ENCODE data around the gene AGPAT1.
"Not testable (repeated sequence)": the region's sequence is repeated elsewhere in the genome, so short reads cannot be mapped to it uniquely, and the experiment has no call there.

Gene AGPAT1

GRCh38 chr6:32186151-32186840 is 10.4 kb upstream of the AGPAT1 start:
- DNase-seq (ENCODE audit: low spot score), result not testable (repeated sequence)

DNA sequence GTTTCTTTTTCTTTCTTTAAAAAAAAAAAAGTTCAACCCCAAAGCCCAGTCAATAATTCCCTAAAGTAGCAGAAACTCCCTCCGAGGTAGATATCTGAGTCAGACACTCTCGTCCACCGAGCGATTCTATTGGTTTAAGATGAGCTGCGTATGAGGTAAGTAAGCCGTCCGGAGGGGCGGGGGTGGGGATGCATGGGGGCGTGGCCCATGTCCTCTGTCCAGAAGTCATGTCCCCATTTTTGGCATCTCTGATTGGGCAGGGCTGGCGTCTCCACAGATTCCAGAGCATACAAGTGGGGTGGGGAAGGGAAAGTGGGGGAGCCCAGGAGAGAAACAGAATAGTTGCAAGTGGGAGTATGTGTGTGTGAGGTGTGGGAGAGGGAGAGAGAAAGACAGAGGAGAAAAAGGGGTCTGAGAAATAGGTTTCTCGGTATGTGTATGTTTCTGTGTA is 9.8 kb upstream of the AGPAT1 start:
- not testable (repeated sequence) for DNase-seq (ENCODE audit: low spot score)

DNA sequence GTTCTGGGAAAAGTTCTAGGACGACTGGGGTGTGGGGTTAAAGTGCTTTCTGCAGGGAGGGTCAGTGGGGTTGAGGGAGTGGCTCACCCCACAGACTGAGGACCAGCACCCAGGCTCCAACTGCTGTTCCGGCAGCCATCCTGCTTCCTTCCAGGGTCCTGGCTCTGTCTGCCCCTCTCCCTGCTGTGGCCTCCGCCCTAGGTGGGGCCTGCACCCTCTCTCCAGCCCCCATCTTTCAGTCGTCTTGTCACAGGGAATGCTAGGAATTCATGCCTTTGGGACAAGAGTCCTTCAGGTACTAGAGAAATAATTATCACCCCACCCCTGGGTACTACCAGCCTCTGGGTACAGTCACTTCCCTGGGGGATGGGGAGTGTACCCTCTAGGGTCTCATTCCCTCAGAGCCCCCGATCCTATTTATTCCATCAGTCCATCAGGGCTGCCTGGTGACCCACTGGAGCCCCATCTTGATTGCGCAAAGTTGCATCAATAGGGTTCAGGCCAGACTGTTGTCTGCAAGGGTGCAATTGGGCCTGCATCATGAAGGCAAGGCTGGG is 8.3 kb upstream of the AGPAT1 start, which contains the start of gene AGER:
TSS of gene AGER (minus strand) at position 170 of the 557 bp plus-strand sequence. CDS start at position 139, 31 bp downstream.
- DNase-seq (ENCODE audit: low spot score), result no peak

- no peak for DNase-seq (ENCODE audit: low spot score)
Measured at GRCh38 chr6:32183483-32184083, 7.7 kb upstream of the AGPAT1 start.

GRCh38 chr6:32183030-32183429 is 7.1 kb upstream of the AGPAT1 start:
- no peak for DNase-seq (ENCODE audit: low spot score)

DNA sequence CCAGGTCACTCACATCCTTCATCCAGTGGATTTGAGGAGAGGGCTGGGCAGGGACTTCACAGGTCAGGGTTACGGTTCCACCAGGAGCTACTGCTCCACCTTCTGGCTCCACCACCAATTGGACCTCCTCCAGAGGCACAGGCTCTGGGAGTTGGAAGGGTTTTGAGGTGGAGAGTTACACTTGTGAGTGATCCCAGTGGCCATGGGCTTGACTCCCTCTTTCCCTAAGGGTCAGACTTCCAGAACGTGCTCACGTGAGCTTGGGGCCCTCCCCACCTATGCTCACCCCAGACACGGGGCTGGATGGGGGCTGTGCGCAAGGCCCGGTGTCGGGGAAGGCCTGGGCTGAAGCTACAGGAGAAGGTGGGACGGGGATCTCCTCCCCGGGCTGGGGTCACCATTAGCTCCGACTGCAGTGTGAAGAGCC is 6.7 kb upstream of the AGPAT1 start:
- DNase-seq (ENCODE audit: low spot score), result no peak

- no peak for DNase-seq (ENCODE audit: low spot score)
Measured at GRCh38 chr6:32181915-32182529, 6.1 kb upstream of the AGPAT1 start.

DNA sequence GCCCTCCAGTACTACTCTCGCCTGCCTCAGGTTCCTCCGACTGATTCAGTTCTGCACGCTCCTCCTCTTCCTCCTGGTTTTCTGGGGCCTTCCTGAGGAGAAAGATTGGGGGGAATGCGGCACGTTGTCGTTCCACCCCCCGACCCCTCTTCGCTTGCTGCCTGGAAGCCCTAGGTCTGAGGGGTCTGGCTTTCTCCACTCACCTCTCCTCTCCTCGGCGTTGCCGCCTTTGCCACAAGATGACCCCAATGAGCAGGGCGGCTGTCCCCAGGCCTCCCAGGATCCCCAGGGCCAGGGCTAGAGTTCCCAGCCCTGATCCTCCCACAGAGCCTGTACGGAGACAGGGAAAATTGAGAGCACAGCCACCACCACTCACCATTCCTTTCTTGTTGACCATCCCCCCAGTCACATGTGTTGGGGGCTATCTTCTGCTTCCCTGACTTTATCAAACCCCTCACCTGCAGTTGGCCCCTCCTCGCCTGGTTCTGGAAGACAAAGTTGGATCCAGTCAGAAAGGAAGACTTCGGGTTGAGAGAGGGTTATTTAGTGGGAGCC is 5.3 kb upstream of the AGPAT1 start:
- no peak for DNase-seq (ENCODE audit: low spot score)

- DNase-seq (ENCODE audit: low spot score), result no peak
Measured at GRCh38 chr6:32179766-32180405, 4.0 kb upstream of the AGPAT1 start.

GRCh38 chr6:32178547-32179440 is 2.9 kb upstream of the AGPAT1 start:
- DNase-seq (ENCODE audit: low spot score), result no peak

- DNase-seq (ENCODE audit: low spot score), result peak; percentile 100
Measured at GRCh38 chr6:32177788-32178546, 2.1 kb upstream of the AGPAT1 start, which contains the start of gene RNF5. TSS of gene RNF5 (plus strand) at chr6:32178405. CDS start at chr6:32178512, 107 bp downstream.

DNA sequence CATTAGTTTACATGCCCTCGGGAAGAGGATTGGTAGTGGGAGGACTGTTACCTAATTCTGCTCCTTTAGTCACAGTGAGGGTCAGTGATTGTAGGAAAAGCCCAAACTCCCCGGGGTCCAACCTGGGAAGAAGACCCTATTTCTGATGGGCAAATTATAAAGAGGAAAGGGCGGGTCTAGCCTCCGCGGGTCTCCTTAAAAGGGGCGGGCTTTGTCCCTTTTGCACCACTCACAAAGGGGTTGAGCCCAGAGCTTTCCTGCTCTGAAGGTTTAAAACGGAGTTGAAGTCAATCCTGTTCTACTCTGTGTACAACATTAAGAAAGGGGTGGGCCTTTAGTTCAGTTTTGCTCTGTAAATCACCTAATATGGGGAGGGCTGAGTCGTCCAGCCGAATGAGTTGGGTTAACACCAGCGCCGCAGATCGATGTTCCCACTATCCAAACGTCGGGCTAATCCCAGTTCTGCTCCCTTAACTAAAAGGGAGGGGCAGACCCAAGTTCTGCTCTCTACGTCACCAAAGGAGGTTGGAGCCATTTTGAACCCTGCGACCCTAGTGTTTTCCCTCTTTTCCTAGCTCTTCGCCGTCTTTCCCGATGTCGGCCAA is 1.4 kb upstream of the AGPAT1 start:
- DNase-seq (ENCODE audit: low spot score), result no peak

- no peak for DNase-seq (ENCODE audit: low spot score)
Measured at GRCh38 chr6:32176476-32177182, 745 bp upstream of the AGPAT1 start.

DNA sequence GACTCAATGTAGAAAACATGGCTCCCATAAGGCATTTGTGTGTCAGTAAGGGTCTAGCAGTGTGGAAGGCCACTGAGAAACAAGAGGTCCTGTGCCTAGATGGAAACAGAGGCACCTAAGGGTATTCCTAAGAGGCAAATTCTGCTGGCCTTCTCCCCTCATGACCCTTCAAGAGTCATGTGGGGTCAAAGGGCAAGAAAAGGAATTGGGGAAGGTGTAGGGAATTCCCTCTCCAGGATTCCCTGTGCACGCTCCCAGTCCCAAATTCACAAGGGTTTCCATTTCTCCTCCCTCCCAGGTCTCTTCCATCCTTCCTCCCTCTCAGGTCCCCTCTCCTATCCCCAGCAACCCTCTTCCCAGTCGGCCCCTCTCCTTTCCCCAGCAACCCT is 568 bp downstream of the AGPAT1 start:
- DNase-seq (ENCODE audit: low spot score), result no peak

GRCh38 chr6:32174416-32174815 is 1.5 kb downstream of the AGPAT1 start:
- DNase-seq (ENCODE audit: low spot score), result no peak

GRCh38 chr6:32173051-32173727 is 2.7 kb downstream of the AGPAT1 start:
- no peak for DNase-seq (ENCODE audit: low spot score)

DNA sequence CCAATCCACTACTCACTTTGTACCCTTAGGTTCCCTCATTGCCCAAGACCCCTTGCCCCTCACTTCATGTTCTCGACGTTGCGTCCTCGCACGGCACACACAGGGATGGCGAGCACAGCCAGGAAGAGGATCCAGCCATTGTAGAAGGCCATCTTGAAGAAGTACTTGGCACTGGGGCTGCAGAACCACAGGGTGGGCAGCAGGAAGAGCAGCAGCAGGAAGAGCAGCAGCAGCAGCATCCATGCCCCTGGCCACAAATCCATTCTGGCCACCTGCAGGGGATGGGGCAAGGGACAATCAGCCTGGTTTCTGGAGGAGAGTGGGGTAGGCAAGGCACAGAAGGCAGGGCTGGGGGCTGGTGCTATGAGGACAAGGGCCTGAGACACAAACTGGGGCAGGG is 4.7 kb downstream of the AGPAT1 start:
- DNase-seq (ENCODE audit: low spot score), result no peak

DNA sequence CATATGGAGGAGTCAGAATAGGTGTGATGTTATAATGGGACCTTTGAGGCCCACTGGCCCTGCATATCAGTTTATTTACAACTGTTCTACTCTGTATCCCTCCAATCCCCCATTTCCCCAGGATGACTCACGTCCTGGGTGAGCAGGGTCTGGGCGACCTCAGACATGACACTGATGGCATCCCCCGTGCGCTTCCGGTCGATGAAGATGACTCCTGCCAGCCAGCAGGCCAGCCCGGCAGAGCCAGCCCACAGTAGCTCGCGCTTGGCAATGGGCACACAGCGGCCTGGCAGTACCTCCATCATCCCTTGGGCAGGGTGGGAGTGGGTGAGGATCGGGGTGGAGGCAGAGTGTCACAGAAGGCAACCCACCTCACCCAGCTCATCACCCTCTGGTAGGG is 5.6 kb downstream of the AGPAT1 start:
- no peak for DNase-seq (ENCODE audit: low spot score)
